Activated T-cell treated with anti-CD3 and anti-CD28 coated beads for 4 hours (primary cell): ENCODE results near the gene CTNNBL1.
"Not testable (repeated sequence)": the region's sequence is repeated elsewhere in the genome, so short reads cannot be mapped to it uniquely, and the experiment has no call there.

ENCODE experiments used
- DNase-seq: peaks from one replicate; pipeline ENCODE4 v3.0.0-alpha.2; 2020

CTNNBL1 gene, protein sequence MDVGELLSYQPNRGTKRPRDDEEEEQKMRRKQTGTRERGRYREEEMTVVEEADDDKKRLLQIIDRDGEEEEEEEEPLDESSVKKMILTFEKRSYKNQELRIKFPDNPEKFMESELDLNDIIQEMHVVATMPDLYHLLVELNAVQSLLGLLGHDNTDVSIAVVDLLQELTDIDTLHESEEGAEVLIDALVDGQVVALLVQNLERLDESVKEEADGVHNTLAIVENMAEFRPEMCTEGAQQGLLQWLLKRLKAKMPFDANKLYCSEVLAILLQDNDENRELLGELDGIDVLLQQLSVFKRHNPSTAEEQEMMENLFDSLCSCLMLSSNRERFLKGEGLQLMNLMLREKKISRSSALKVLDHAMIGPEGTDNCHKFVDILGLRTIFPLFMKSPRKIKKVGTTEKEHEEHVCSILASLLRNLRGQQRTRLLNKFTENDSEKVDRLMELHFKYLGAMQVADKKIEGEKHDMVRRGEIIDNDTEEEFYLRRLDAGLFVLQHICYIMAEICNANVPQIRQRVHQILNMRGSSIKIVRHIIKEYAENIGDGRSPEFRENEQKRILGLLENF

DNA sequence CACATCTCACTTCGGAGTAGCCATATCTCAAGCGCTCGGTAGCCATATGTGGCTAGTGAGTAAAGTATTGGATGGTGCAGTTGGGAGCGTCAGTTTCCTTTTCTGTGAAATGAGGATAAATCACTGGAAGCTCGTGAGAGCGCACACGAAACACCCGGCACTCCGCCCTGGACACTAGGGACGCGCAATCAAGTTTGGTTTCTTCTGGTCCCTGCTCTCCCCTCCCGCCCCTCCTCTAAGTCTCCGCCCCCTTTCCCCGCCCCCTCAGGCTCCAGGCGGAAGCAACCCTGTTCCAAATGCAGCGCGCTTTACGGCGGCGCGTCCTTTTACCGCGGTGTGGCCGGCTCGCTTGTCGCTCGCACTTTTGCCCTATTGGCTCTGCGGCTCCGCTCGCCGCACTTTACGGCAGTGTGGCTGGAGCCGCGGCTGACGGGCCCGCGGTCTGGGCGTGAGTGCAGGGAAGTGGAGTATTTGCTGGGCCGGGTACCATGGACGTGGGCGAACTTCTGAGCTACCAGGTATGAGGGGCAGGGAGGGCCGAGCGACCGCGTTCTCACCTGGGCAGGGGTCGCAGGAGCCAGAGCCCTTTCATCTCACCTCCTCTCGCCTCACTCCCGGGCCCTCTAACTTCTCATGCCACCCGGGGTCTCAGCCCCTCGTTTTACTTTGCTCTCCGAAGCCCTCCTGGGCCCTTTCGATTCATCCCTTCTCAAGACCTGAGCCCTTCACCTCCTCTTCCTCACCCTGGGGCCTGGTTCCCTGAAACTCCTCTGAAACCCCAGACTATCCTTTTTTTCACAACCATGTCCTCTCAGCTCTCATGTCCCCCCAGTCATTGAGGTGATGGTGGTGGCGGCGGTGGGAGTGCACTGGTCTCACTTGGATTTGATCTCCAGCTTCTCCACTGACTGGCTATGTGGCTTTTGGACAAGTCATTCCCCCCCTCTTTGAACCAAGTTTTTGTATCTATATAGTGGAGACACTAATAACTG is at the start of gene CTNNBL1:
Gene CTNNBL1 (plus strand): TSS at position 396 of the 992 bp plus-strand sequence. CDS start 93 bp downstream, at position 489.
- peak; percentile 93 for DNase-seq

DNA sequence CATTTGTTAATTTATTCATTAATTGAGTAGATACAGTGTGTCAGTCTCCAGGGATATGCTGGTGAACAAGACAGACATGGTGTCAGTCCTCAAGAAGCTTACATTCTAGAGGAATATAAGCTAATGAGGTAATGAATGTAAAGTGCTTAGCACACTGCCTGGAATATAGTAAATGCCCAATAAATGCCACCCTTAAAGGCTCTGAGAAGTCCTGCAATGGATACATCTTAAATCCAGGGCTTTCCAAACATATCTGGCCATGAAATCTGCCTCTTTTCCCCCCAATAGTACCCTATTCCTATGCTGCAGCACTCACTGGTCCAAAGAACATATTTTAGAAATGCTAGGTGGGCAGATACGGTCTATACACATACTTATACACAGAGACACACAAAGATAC is 49.2 kb upstream of the CTNNBL1 start:
- no peak for DNase-seq

DNA sequence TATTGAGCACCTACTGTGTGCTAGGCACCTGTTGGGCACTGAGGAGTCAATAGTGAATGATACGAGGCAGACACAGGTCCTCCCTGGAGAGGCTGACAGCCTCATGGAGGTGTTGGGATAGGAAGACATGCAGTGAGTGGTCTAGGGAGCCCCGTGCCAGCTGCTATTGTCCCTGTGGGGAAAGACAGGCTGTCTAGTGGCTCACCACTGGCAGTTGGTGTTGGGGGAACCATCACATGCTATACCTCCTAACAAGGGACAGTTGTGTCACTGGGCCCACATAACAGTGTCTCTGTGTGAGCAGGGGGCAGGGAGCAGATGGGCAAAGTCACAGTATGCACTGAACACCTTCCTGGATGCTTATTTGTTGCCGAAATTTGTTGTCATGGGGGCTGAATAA is 45.9 kb upstream of the CTNNBL1 start:
- no peak for DNase-seq

DNA sequence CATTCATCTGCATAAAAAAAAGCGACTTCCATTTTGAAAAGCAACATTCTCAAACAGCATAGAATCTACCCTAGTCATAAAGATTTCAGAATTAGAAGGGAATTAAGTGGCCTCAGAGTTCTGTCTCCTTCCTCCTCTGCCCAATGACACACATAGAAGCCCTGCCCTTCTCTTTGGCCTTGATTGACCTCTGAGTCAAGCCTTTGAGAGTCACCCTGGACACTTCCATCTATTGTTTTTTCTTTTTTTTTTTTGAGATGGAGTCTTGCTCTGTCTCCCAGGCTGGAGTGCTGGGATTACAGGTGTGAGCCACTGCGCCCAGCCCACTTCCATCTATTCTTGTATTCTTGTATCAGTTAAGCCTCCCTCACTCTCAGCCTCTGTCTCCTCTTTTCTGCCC is 44.8 kb upstream of the CTNNBL1 start:
- no peak for DNase-seq

DNA sequence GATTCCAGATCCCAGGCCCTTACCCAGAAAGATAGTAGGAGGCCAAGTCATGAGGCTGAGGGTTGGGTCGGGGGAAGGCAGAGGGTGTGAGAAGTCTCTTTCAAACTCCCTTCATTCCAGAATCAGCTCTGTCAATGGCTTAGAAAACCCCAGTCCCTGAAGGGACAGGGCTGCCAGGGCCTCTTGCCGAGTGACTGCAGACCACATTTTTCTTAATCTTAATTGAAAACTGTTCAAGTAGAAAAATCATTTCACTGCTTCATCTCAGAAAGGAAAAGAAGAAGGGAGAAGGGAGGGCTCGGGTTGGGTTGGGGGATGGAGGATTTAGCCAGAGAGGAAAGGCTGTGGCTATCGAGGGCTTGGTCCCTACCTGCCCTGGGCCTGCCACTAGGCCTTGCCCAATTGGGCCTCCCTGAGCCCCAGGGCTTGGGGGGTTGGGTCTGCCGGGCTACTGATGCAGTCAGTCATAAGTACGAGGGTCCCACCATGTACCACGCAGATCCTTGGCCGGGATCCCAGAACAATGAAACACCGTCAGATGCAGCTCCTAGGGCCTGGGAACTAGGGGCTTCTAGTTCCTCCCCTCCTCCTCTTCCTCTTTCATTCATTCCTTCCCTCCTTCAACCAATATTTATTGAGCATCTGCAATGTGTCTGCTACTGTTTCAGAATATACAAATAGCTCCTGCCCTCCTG is 44.0 kb upstream of the CTNNBL1 start:
- no peak for DNase-seq

DNA sequence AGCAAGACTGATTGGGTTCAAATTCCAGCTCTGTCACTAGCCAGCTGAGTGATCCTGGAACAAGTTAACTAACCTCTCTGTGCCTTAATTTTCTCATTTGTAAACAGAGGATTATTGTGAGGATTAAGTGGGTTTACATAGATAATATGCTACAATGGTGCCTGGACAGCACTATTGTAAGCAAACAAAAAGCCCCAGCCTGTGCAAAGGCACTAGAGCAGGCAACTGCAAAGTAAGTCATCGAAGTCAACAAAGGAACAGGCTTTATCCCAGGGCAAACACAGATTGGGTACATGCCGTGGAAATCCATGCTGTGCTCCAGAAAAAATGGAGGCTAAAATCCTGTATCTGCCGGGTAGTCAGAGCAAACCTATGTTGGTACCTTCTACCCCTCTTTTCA is 43.2 kb upstream of the CTNNBL1 start:
- no peak for DNase-seq

DNA sequence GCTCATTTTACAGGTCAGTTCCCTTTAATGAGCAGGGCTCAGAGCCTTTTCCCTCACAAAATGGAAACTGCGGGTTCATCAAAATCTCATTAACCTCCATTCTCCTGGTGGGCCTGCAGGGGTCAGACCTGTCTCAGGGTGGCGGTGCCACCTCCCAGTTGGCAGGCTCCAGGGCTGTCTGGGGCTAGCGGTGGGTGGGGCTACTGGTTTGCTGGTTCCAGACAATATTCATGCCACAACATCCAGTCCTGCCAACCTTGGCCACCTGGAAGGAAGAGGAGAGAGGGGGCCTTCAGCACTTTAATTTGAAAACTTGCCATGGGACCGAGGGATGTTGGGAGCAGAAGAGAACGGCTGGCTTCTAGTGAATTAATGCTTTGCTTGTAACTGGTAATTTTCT is 41.9 kb upstream of the CTNNBL1 start:
- no peak for DNase-seq

DNA sequence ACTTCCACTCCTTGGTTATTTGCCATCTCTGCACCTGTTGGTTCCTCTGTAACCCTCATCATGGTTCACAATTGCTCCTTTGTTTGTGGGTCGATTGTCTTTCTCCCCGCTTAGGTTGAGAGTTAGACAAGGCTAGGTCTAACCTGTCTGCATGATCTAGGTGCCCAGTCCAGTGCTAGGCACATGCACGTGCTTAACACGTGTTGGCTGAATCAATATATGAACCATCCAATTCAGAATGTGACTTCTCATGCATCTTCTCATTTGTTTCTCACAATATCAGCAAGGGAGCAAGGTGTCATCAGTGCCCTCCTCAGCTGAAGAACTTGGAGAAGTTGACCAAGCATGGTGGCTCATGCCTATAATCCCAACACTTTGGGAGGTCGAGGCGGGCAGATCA is 36.9 kb upstream of the CTNNBL1 start:
- DNase-seq, result no peak

DNA sequence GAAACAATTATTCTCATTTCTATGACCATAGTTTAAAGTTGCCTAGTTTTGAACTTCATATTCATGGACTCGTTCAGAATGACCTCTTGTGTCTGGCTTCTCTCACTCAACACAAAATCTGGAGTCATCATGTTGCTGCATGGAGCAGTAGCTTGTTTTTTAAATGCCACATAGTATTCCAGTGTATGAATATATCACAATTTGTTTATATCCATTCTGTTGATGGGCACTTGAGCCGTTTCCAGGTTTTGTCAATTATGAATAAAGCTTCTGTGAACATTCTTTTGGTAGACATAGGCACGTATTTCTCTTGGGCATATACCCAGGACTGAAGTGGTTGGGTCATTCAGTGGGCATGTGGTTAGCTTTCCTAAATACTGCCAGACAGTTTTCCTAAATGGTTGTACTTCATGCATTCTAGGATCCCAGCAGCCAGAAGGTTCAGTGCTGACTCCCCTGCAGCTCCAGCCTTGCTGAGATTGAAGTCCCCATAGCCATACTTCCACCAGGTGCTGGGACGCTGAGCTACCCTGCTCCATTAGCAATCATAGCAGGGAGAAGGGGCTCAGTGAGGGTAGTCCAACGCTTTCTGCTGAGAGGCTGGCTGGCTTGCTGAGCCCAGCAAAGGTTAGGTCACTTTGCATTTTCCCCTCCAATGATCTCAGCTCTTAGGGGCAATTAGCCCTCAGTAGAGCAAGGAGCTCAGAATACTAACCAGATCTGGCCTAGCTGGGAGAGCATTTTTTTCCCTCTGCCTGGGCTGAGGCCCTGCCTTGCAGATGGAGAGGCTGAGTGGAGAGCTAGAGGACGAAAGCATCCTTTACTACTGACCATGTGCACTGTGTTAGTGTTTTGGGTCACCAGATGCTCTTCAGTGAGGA is 35.7 kb upstream of the CTNNBL1 start:
- no peak for DNase-seq

DNA sequence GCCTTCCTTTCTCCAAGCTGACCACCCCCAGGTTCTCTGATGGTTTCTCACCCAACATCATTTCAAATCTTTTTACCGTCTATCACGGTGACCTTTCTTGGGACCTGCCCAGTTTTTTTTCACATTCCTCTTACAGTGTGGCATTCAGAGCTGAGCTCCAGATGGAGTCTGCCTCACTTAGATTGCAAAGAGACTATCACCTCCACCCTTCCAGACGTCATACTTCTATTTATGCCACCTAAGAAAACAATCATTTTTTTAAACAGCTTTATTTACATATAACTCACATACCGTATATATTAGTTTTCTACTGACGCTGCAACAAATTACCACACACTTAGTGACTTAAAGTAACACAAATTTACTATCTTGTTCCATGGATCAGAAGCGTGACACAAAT is 32.3 kb upstream of the CTNNBL1 start:
- DNase-seq, result no peak

DNA sequence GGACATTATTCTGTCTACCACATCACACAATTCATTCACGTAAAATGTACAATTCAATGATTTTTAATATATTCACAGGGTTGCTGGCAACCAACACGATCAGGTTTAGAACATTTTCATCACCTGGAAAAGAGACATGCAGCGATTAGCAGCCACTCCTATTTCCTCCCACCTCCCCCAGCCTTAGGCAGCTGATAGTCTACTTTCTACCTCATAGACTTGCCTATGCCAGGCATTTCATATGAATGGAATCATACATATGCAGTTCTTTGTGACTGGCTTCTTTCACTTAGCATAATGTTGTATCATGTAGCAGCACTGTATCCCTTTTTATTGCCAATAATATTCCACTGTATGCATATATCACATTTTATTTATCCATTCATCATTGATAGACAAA is 31.5 kb upstream of the CTNNBL1 start:
- DNase-seq, result no peak

DNA sequence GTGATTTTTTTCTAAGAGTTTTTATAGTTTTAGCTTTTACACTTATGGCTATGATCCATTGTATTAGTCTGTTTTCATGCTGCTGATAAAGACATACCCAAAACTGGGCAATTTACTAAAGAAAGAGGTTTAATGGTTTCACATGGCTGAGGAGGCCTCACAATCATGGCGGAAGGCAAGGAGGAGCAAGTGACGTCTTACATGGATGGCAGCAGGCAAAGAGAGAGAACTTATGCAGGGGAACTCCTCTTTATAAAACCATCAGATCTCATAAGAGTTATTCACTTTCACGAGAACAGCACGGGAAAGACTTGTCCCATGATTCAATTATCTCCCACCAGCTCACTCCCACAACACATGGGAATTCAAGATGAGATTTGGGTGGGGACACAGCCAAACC is 29.2 kb upstream of the CTNNBL1 start:
- not testable (repeated sequence) for DNase-seq

DNA sequence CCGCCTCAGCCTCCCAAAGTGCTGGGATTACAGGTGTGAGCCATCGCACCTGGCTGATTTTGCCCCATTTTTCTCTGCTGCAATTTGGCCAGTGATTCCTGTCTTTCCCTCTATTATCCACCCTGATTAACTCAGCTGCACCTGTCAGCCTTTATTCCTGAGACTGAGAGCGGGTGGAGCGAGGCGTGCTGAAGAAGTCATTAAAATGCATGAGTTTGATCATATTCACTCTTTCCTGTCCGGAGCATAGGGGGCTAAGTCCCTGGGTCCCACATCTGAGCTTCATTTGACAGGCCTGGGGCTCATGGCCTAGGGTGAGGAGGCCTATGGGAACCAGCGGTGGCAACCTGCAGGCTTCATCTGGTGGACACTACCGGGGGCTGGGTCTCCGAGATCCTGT is 25.7 kb upstream of the CTNNBL1 start:
- DNase-seq, result no peak

DNA sequence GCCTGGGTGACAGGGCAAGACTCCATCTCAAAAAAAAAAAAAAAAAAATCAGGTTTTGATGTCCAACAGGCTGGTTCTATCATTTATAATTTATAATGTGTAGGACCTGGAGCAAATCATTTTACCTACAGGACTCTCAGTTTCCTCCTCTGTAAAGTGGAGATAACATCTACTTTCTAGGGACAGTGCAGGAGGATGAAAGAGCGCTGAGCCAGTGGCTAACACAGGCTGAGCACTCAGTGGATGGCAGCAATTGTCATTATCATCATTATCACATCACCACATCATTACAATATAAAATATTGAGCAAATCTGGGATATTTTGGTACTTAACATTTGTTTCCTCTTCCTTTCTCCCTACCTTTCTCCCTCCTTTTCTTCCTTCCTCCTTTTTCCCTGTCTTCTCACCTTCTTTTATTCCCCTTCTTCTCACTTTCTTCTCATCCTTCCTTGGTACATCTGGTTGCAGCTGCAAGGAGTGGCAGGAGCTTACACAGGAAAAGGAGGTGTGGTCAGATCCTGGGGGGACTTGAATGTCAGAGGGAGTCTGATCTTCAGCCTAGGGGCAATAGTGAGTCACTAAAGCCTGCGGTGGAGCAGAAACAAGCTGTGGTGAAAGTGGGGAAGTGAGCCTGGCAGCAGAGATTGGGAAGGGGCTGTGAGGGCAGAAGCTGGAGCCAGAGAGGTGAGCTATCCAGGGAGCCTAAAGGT is 24.6 kb upstream of the CTNNBL1 start:
- no peak for DNase-seq

DNA sequence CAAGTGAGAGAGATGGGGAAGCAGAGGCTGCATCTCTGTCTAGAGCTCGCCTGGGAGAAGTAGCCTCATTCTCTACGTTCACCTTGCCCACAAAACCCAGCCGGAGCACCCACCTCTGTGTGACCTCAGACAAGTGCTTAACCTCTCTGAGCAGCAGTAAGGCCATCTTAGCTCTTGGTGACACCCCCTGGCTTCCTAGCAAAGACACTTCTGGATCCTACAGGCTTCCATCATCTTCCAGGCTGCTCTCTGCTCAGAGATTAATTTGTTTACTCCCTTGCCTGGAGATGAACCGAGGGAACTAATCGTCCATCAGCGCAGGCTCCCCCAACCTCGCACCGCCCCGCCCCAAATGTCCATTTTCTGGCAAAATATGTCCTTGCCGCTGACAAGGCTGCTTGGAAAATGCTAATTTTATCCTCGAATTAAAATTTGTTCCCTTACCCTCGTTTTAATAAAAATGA is 24.0 kb upstream of the CTNNBL1 start:
- no peak for DNase-seq

DNA sequence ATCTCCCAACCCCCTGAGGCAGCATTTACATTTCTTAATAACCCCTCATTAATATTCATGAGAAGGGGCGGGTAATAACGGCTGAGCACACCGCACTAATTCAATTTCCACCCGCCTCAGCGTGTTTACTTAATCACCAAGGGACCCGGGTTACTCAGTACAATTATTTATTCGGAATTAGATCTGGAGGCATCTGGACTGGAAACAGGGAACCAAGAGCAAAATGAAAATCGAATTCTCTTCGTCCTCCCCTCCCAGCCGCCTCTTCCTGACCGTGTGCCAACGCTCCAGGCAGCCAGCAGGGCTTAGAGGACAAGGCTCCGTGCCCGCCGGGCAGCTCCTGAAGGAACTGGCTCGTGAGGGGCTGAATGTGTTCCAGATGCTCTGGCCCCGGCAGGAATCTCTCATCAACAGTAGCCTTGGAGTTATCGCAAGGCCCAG is 23.5 kb upstream of the CTNNBL1 start:
- DNase-seq, result no peak

DNA sequence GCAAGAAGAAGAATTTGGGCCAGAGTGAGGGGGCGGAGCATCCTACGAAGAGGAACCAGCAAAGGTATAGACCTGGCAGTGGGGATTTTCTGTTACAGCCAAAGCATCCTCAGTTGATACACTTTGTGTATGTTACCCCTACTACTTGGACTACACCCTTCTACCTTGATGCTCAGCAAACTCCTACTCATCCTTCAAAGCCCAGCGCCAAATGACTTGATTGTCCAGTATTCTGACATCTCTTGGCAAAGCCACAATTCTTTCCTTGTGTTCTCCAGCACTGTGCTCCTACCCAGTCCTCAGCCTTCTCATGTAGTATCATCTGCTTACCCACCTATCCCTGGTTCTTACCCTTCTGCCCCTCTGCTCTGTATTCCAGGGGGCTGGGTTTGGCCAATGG is 21.7 kb upstream of the CTNNBL1 start:
- DNase-seq, result no peak

DNA sequence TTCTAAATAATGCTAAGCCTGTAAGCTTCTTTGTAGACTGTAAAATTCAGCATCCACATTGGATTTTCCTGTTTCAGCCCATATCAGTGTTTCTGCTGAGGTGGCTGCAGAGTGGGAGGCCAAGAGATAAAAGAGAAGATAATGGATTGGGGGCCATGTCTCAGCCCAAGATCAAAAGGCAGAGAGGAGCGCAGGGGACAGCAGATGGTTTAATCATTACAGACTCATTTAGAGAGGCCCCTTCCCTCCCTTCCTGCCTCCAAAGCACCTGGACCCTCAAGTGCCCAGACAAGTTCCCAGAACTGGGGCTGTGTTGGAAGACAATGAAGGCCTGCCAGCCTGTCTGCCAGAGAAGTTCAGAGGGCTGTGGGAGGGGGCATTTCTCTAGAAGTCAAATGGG is 20.4 kb upstream of the CTNNBL1 start:
- DNase-seq, result no peak

DNA sequence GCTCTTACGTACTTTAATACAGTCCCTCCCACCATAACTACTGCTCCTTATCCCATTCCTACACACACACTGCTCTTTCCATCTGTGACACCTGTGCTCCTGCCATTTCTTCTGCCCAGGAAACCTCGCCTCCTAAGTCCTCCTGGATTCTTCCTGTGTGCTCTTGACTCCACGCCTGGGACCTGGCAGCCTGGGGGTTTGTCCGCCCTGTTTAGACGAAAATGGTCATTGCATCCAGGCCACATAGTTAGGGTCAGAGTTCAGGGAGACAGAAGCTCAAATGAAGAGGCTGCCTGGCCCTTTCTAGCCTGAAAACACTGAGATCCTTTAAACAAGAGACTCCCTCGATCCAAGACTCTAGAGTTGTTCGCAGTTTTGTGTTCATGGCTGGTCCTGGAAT is 17.4 kb upstream of the CTNNBL1 start:
- DNase-seq, result no peak

DNA sequence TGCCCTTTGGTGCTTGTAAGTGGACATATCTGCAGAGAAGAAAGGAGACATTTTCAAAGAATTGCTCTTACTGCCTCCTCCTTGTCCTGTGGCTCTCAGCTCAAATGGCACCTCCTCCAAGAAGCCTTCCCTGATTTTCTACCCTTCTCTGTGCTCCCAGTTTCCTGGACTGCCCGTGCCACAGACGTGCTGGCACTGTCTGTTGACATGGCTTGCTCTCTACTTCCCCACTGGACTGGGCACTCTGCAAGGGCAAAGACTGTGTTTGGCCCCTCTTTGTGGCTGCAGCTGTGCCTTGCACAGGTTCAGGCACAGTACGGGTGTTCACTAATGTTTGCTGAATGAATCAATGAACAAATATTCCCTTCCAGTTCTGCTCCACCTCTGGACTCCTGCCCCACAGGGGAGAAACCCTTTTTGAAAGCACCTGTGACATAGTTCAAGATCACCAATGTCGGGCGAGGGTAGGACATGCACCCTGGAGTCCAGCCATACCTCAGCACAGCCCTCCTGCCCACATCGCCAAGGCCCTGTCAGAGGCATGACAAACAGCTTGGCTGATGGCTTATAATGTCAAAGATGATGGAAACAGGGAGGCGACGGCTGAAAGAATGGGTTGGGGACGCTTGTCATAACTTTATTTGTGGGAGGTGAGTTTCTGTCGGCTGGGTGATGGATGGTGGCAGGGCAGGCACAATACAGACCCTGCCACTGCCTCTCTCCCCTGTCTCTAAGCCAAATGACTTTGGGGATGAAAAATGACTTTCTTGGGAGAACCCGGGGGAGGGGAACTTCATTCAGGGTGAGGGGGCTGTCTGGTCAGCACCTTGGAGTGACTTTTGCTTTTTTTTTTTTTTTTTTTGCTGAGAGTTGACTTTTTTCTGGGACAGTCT is 15.6 kb upstream of the CTNNBL1 start:
- no peak for DNase-seq
